Measurements from ENCODE around the gene PLSCR2. TPM values are rescaled to one million over a fixed set of nuclear protein-coding genes. Genes with fewer than 3 reads are reported as not detected.

PLSCR2 gene
- total RNA-seq, 1 donor from 2014 or later = not detected

DNA sequence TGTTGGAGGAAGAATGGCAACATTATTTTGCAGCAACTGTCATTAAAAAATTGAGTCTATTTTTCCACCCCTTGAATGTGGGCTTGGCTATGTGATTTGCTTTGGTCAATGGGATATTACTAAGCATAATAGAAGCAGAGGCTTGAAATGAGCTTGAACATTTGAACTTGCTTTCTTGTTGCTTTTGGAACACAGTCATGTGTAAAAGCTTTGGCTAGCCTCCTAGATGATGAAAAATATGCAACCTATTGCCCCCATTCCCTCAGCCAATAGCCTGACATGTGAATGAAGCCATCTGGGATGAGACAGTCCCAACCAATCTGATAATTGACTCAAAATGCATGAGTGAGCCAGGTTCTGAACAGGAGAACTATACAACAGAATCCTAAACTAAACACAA is 78.4 kb downstream of the PLSCR2 start:
- Histone ChIP-seq H3K9me3 (ENCODE audit: control insufficient read depth in 3 of 3, low read length in 3 of 3) (no peaks in the 10 kb centered on the region), H3K27me3 (ENCODE audit: control insufficient read depth in 3 of 3, insufficient read depth in 3 of 3, low read length in 3 of 3) (no peaks in the 10 kb centered on the region), H3K4me3 (ENCODE audit: low read length in 3 of 3) (no peak overlapping the region), H3K9ac (ENCODE audit: low read depth in 1 of 3, low read length in 3 of 3) (no peak overlapping the region), H3K36me3 (ENCODE audit: control insufficient read depth in 3 of 3, insufficient read depth in 3 of 3, low read length in 3 of 3) (no peaks in the 10 kb centered on the region), H3K27ac (ENCODE audit: low read depth, low read length) (no peak overlapping the region), H3K4me1 (ENCODE audit: control insufficient read depth in 3 of 3, insufficient read depth in 3 of 3, low read length in 3 of 3) (no peaks in the 10 kb centered on the region)

- no peak overlapping the region for H3K4me3 ChIP-seq (ENCODE audit: low read length in 3 of 3)
- H3K4me1 ChIP-seq (ENCODE audit: control insufficient read depth in 3 of 3, insufficient read depth in 3 of 3, low read length in 3 of 3) = no peaks in the 10 kb centered on the region
- H3K9ac ChIP-seq (ENCODE audit: low read depth in 1 of 3, low read length in 3 of 3) = no peak overlapping the region
- no peaks in the 10 kb centered on the region for H3K9me3 ChIP-seq (ENCODE audit: control insufficient read depth in 3 of 3, low read length in 3 of 3)
- no peaks in the 10 kb centered on the region for H3K36me3 ChIP-seq (ENCODE audit: control insufficient read depth in 3 of 3, insufficient read depth in 3 of 3, low read length in 3 of 3)
- H3K27me3 ChIP-seq (ENCODE audit: control insufficient read depth in 3 of 3, insufficient read depth in 3 of 3, low read length in 3 of 3) = no peaks in the 10 kb centered on the region
- no peak overlapping the region for H3K27ac ChIP-seq (ENCODE audit: low read depth, low read length)
Observed at GRCh38 chr3:146390006-146390772, 79.2 kb downstream of the PLSCR2 start.

- Histone ChIP-seq H3K4me1 (ENCODE audit: control insufficient read depth in 3 of 3, insufficient read depth in 3 of 3, low read length in 3 of 3) (no peaks in the 10 kb centered on the region), H3K9me3 (ENCODE audit: control insufficient read depth in 3 of 3, low read length in 3 of 3) (no peaks in the 10 kb centered on the region), H3K36me3 (ENCODE audit: control insufficient read depth in 3 of 3, insufficient read depth in 3 of 3, low read length in 3 of 3) (no peaks in the 10 kb centered on the region), H3K9ac (ENCODE audit: low read depth in 1 of 3, low read length in 3 of 3) (no peak overlapping the region), H3K27ac (ENCODE audit: low read depth, low read length) (no peak overlapping the region), H3K4me3 (ENCODE audit: low read length in 3 of 3) (no peak overlapping the region), H3K27me3 (ENCODE audit: control insufficient read depth in 3 of 3, insufficient read depth in 3 of 3, low read length in 3 of 3) (no peaks in the 10 kb centered on the region)
Observed at GRCh38 chr3:146387566-146387965, 81.8 kb downstream of the PLSCR2 start.

DNA sequence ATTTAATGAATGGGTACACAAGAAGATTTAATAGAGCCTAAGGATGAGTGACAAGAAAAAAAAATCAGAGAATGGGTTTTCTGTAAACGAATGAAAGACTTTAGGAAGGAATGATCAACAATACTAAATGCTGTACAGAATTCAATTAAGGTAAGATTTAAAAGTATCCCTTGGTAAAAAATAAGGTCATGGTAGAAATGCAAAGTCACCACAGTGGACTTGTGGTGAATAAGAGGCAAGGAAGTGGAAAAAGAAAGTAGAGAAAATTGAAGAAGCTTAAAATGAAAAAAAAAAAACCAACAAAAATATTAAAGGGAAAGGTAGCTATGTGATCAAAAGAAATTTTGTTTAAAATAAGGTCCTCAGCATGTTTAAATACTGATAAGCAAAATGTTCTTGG is 82.4 kb downstream of the PLSCR2 start:
- H3K4me3 ChIP-seq (ENCODE audit: low read length in 3 of 3) = no peak overlapping the region
- H3K27ac ChIP-seq (ENCODE audit: low read depth, low read length) = no peak overlapping the region
- no peak overlapping the region for H3K9ac ChIP-seq (ENCODE audit: low read depth in 1 of 3, low read length in 3 of 3)
- H3K4me1 ChIP-seq (ENCODE audit: control insufficient read depth in 3 of 3, insufficient read depth in 3 of 3, low read length in 3 of 3) = no peaks in the 10 kb centered on the region
- H3K27me3 ChIP-seq (ENCODE audit: control insufficient read depth in 3 of 3, insufficient read depth in 3 of 3, low read length in 3 of 3) = no peaks in the 10 kb centered on the region
- H3K36me3 ChIP-seq (ENCODE audit: control insufficient read depth in 3 of 3, insufficient read depth in 3 of 3, low read length in 3 of 3) = no peaks in the 10 kb centered on the region
- H3K9me3 ChIP-seq (ENCODE audit: control insufficient read depth in 3 of 3, low read length in 3 of 3) = no peaks in the 10 kb centered on the region

GRCh38 chr3:146384786-146385185 is 84.6 kb downstream of the PLSCR2 start:
- Histone ChIP-seq H3K27ac (ENCODE audit: low read depth, low read length) (no peak overlapping the region), H3K36me3 (ENCODE audit: control insufficient read depth in 3 of 3, insufficient read depth in 3 of 3, low read length in 3 of 3) (no peaks in the 10 kb centered on the region), H3K9me3 (ENCODE audit: control insufficient read depth in 3 of 3, low read length in 3 of 3) (no peaks in the 10 kb centered on the region), H3K4me3 (ENCODE audit: low read length in 3 of 3) (no peak overlapping the region), H3K9ac (ENCODE audit: low read depth in 1 of 3, low read length in 3 of 3) (no peak overlapping the region), H3K4me1 (ENCODE audit: control insufficient read depth in 3 of 3, insufficient read depth in 3 of 3, low read length in 3 of 3) (no peaks in the 10 kb centered on the region), H3K27me3 (ENCODE audit: control insufficient read depth in 3 of 3, insufficient read depth in 3 of 3, low read length in 3 of 3) (no peaks in the 10 kb centered on the region)

Other genes with a start within 250 kb of the PLSCR2 start
- 21.9 TPM for gene PLSCR4, start 218.5 kb downstream of the PLSCR2 start, total RNA-seq
- gene PLSCR1, start 75.0 kb upstream of the PLSCR2 start, total RNA-seq = 12.0 TPM
- gene PLSCR5, start 135.8 kb upstream of the PLSCR2 start, total RNA-seq = not detected

Measured in skeletal muscle tissue (tissue), 4 donors.